Mesothelial cell of epicardium (in vitro differentiated cells): ENCODE measurements around the gene OR52B6. TPM values are rescaled to one million over a fixed set of nuclear protein-coding genes. Genes with fewer than 3 reads are reported as not detected.

Source experiments
- DNase-seq, 2 experiments: peaks; one replicate each; pipeline ENCODE4 v3.0.0; 2021; ENCODE audit warnings: low spot score in 2 of 2; ENCODE audit not compliant: unreplicated experiment in 2 of 2
- H3K27ac Mint-ChIP-seq: 2 replicates; pipeline ENCODE4 v1.8.0; 2021; ENCODE audit warnings: mixed read lengths
- H3K27me3 Mint-ChIP-seq: 2 replicates; pipeline ENCODE4 v1.8.0; 2021; ENCODE audit warnings: low read depth, mixed read lengths
- H3K36me3 Mint-ChIP-seq: 2 replicates; pipeline ENCODE4 v1.8.0; 2021; ENCODE audit warnings: mixed read lengths
- H3K4me1 Mint-ChIP-seq: 2 replicates; pipeline ENCODE4 v1.8.0; 2021; ENCODE audit warnings: mixed read lengths
- H3K4me3 Mint-ChIP-seq: 2 replicates; pipeline ENCODE4 v1.8.0; 2021; ENCODE audit warnings: mild to moderate bottlenecking, moderate library complexity, mixed read lengths
- H3K9me3 Mint-ChIP-seq: 2 replicates; pipeline ENCODE4 v1.8.0; 2021; ENCODE audit warnings: mixed read lengths
- total RNA-seq: library from RNA; stranded (reverse); gene quantifications from 3 replicates; pipeline ENCODE4 v1.2.1, GENCODE V29; 2021
- TF ChIP-seq, protein P1 (sequence below): fragments of 200-600 bp; sonication (generic); IDR thresholded peaks from one replicate; pipeline ENCODE4 v1.5.0; 2021; ENCODE audit warnings: antibody characterized with exemption; ENCODE audit not compliant: unreplicated experiment

Gene OR52B6, protein sequence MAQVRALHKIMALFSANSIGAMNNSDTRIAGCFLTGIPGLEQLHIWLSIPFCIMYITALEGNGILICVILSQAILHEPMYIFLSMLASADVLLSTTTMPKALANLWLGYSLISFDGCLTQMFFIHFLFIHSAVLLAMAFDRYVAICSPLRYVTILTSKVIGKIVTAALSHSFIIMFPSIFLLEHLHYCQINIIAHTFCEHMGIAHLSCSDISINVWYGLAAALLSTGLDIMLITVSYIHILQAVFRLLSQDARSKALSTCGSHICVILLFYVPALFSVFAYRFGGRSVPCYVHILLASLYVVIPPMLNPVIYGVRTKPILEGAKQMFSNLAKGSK
- total RNA-seq: not detected in 3 replicates

DNA sequence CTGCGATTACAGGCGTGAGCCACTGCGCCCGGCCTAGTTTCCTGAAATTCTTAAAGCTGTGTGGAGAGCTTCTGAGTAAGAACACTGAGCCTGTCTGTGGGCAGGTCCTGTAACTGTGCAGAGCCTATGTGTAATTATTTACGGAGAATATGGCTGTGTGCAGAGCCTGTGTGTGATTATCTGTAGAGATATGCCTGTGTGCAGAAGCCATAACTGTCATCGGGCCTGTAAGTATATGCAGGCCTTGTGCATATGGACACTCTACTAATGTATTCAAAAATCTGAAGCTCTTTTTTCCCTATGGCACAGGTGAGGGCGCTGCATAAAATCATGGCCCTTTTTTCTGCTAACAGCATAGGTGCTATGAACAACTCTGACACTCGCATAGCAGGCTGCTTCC lies at the start of gene OR52B6:
Gene OR52B6 (plus strand): TSS at position 301 of the 400 bp plus-strand sequence. CDS start 0 bp downstream, at position 301.
- no peaks in the 10 kb centered on the region for H3K4me1 Mint-ChIP-seq
- H3K36me3 Mint-ChIP-seq: no peaks in the 10 kb centered on the region
- H3K27me3 Mint-ChIP-seq: no peaks in the 10 kb centered on the region
- TF ChIP-seq, protein P1, sequence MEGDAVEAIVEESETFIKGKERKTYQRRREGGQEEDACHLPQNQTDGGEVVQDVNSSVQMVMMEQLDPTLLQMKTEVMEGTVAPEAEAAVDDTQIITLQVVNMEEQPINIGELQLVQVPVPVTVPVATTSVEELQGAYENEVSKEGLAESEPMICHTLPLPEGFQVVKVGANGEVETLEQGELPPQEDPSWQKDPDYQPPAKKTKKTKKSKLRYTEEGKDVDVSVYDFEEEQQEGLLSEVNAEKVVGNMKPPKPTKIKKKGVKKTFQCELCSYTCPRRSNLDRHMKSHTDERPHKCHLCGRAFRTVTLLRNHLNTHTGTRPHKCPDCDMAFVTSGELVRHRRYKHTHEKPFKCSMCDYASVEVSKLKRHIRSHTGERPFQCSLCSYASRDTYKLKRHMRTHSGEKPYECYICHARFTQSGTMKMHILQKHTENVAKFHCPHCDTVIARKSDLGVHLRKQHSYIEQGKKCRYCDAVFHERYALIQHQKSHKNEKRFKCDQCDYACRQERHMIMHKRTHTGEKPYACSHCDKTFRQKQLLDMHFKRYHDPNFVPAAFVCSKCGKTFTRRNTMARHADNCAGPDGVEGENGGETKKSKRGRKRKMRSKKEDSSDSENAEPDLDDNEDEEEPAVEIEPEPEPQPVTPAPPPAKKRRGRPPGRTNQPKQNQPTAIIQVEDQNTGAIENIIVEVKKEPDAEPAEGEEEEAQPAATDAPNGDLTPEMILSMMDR: no peak
- H3K27ac Mint-ChIP-seq: no peak within 1 kb of the TSS
- no peak within 1 kb of the TSS for H3K4me3 Mint-ChIP-seq
- no peak for DNase-seq
- H3K9me3 Mint-ChIP-seq: no peaks in the 10 kb centered on the region

DNA sequence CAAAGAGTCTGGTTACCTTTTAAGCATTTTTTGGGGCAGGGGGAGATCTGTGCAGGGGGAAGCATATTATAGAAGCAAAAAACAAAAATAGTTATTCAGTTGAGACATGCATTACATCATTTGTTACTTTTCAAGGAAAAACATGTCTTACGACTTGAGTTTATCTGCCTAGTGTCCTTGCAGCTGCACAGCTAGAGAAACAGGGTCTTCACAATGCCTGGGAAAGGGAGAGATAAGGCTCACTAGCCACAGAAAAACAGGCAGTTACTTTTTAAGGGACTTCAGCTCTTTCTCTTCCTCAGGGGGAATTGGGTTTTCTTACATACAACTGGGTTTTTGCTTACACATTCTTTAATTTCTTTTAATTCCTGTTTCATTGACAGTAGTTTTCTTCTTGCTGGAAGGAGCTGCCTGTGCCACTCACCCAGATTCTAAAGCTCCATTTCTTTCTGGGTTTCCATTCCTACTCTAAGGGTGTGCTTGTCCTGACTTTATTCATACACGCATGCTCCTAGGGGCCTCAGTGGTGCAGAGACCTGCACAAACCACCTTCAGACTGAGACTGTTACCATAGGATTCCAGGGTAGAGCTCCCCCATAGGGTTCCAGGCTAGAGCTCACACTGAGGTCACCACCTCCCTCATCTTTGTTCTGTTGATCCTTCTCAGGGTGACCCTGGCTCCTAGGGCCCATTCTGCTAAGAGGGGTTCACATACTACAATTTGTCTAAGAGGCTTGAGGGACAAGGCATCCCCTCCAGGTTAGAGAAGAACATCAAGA lies 49.4 kb upstream of the OR52B6 start:
- TF ChIP-seq, protein P1: no peak
- Mint-ChIP-seq H3K4me3 (no peak overlapping the region), H3K4me1 (no peaks in the 10 kb centered on the region), H3K9me3 (no peaks in the 10 kb centered on the region), H3K27ac (no peak overlapping the region), H3K36me3 (no peaks in the 10 kb centered on the region), H3K27me3 (peaks cover 11% of the 10 kb centered on the region)
- no peak for DNase-seq

DNA sequence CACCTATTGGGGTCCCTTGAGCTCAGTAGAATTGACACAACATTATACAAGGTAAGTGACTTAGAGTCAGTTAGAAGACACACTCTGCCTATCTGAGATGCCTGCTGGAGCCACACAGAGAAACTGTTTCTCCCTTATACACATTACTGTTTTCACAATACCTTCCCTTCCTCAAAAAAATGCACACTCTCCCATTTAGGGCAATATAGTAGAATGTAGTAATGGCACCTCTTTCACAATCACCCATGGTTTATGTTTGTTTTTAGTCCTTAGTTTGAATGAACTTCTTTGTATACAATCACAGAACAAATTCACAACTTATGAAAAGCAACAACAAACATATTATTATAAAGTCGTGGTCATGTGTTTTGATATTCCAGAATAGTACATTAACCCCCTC lies 46.6 kb upstream of the OR52B6 start:
- Mint-ChIP-seq H3K9me3 (peaks cover 18% of the 10 kb centered on the region), H3K4me1 (no peaks in the 10 kb centered on the region), H3K27me3 (peaks cover 7% of the 10 kb centered on the region), H3K27ac (no peak overlapping the region), H3K4me3 (no peak overlapping the region), H3K36me3 (no peaks in the 10 kb centered on the region)
- DNase-seq: no peak
- TF ChIP-seq, protein P1: no peak

DNA sequence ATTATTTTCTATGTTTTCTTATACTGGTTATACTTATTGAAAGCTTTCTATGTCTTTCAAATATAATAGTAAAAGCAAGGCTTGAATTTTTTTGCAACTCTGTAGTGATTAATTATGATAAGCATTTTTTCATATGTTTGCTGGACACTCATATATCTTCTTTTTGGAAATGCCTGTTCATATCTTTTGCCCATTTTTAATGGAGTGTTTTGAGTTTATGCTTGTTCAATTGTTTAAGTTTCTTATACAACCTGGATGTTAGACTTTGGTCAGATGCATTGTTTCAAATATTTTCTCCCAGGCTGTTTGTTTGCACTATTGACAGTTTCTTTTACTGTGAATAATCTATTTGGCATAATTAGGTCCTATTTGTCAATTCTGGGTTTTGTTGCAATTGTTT lies 44.2 kb upstream of the OR52B6 start:
- Mint-ChIP-seq H3K9me3 (peaks cover 18% of the 10 kb centered on the region), H3K36me3 (no peaks in the 10 kb centered on the region), H3K4me3 (no peak overlapping the region), H3K4me1 (no peaks in the 10 kb centered on the region), H3K27me3 (peaks cover 3% of the 10 kb centered on the region), H3K27ac (no peak overlapping the region)
- DNase-seq: no peak
- TF ChIP-seq, protein P1: no peak

DNA sequence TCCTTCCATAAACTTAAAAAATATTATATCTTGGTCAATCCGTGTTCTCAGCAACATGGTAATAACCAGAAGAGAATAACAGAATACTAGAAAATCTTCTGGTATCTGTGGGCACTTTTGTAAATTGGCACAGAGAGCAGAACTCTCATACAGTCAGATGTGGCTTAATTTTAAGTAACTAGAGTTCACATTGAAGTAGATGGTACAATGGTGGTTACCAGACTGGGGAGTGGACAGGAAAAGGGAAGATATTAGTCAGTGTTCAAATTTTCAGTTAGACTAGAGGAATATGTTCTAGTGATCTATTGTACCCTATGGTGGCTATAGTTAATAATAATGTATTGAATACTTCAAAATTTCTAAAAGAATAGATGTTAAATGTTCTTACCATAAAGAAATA lies 39.2 kb upstream of the OR52B6 start:
- TF ChIP-seq, protein P1: no peak
- Mint-ChIP-seq H3K36me3 (no peaks in the 10 kb centered on the region), H3K4me1 (no peaks in the 10 kb centered on the region), H3K9me3 (peaks cover 17% of the 10 kb centered on the region), H3K4me3 (no peak overlapping the region), H3K27me3 (peaks cover 2% of the 10 kb centered on the region), H3K27ac (no peak overlapping the region)
- DNase-seq: no peak
